Keratinocyte (primary cell): ENCODE data around the gene TTC3.

Experiments
- CTCF ChIP-seq, 3 experiments: IDR thresholded peaks in 1 of 3; conservative IDR thresholded peaks in 1 of 3; optimal IDR thresholded peaks in 1 of 3; 2 replicates in 2 of 3; 3 replicates in 1 of 3; pipeline versions ENCODE3 to v1.5.1; 2011; ENCODE audit warnings: low read length in 3 of 3, mild to moderate bottlenecking in 3 of 3, moderate library complexity in 2 of 3, control low read depth in 1 of 3, inconsistent platforms in 1 of 3; ENCODE audit not compliant: insufficient read depth in 2 of 3; ENCODE audit errors: extremely low read depth in 1 of 3
- EZH2 ChIP-seq: IDR thresholded peaks from one replicate; pipeline ENCODE4 v1.6.1; 2012; ENCODE audit warnings: inconsistent platforms, mild to moderate bottlenecking, low read length, moderate library complexity

GRCh38 chr21:37087188-37087587 is 14.1 kb downstream of the TTC3 start:
- TF ChIP-seq CTCF (optimal IDR thresholded peaks at IDR 0.05 in 1 of 3, IDR thresholded peaks at IDR 0.05 in 1 of 3, conservative IDR thresholded peaks at IDR 0.05 in 1 of 3; ENCODE audit: extremely low read depth in 1 of 3, insufficient read depth in 2 of 3, low read length in 3 of 3) (peak; percentile 18 to 47 (median 36)), EZH2 (no peak)
